ENCODE measurements around the gene MAPK11.

- no peak for TF ChIP-seq CTCF (optimal IDR thresholded peaks at IDR 0.05 in 1 of 3, IDR thresholded peaks at IDR 0.05 in 1 of 3, conservative IDR thresholded peaks at IDR 0.05 in 1 of 3; ENCODE audit: extremely low read depth in 1 of 3, insufficient read depth in 2 of 3, low read length in 3 of 3)
- TF ChIP-seq EZH2 (IDR thresholded peaks at IDR 0.05; ENCODE audit: low read length): no peak
These were observed 9.8 kb downstream of the MAPK11 start for GRCh38 chr22:50260434-50260800.

Measured in keratinocyte (primary cell).